Lower leg skin (tissue), 3 donors: ENCODE results near the gene LYRM7.

ENCODE experiments used
- POLR2A ChIP-seq, 2 donors: fragments of 450-650 bp; IDR thresholded peaks; one replicate each; pipeline ENCODE4 v1.6.1; 2016 to 2017; ENCODE audit warnings: antibody characterized with exemption in 2 of 2, mild to moderate bottlenecking in 1 of 2, moderate library complexity in 1 of 2
- TF ChIP-seq, protein P1 (sequence below), 3 donors: fragments of 450-650 bp; IDR thresholded peaks; one replicate each; pipeline ENCODE4 v1.5.1; 2016; ENCODE audit warnings: antibody characterized with exemption in 3 of 3, mild to moderate bottlenecking in 3 of 3, moderate library complexity in 2 of 3

DNA sequence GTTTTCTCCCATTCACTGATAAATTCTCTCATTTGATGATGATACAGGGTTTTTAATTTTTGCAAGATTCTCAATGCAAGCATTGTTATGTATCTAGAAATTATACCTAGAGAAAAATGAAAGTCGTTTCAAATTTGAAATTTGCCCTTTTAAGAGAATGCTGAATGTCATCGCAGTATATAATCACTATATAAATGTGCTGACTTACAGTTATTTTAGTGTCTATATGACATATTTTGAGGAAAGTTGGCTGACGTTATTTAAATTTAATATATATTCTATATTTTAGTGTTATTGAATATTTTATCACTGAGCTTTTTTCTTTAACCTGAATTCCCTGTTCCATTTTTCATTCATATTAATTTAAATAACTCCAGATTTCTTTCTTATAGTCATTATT, 29.8 kb downstream of the LYRM7 start:
- TF ChIP-seq, protein P1, sequence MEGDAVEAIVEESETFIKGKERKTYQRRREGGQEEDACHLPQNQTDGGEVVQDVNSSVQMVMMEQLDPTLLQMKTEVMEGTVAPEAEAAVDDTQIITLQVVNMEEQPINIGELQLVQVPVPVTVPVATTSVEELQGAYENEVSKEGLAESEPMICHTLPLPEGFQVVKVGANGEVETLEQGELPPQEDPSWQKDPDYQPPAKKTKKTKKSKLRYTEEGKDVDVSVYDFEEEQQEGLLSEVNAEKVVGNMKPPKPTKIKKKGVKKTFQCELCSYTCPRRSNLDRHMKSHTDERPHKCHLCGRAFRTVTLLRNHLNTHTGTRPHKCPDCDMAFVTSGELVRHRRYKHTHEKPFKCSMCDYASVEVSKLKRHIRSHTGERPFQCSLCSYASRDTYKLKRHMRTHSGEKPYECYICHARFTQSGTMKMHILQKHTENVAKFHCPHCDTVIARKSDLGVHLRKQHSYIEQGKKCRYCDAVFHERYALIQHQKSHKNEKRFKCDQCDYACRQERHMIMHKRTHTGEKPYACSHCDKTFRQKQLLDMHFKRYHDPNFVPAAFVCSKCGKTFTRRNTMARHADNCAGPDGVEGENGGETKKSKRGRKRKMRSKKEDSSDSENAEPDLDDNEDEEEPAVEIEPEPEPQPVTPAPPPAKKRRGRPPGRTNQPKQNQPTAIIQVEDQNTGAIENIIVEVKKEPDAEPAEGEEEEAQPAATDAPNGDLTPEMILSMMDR (IDR thresholded peaks at IDR 0.05) = no peak
- TF ChIP-seq POLR2A (IDR thresholded peaks at IDR 0.05) = no peak
